PC-9 (cell line): ENCODE results near the gene PUS1. TPM values are rescaled to one million over a fixed set of nuclear protein-coding genes. Genes with fewer than 3 reads are reported as not detected.

Experiments
- BruUV-seq: library from RNA; stranded (reverse); fragments of 400-500 nt; replicated peaks from 2 replicates; lab custom pipeline; 2021; lab: Mats Ljungman, UMichigan
- CTCF ChIA-PET: fragments of 300-600 bp; sonication (Branson Sonifier 250); formaldehyde crosslinking; loops from one replicate; lab custom pipeline; 2022; ENCODE audit warnings: antibody characterized with exemption; lab: Charles Lee
- POLR2A ChIA-PET: fragments of 300-600 bp; sonication (Branson Sonifier 250); formaldehyde crosslinking; loops from one replicate; lab custom pipeline; 2022; ENCODE audit warnings: antibody characterized with exemption; ENCODE audit not compliant: unreplicated experiment; lab: Charles Lee
- DNase-seq, 2 experiments: peaks; one replicate each; pipeline versions ENCODE4 v3.0.0 to v3.0.0-alpha.2; 2015 to 2022; ENCODE audit warnings: mixed read lengths in 1 of 2
- H2AFZ ChIP-seq: fragments of 200-600 bp; sonication (generic); 2 replicates; pipeline ENCODE4 v1.8.1; 2017; ENCODE audit warnings: antibody characterized with exemption
- H3F3A ChIP-seq: fragments of 200-600 bp; sonication (generic); 2 replicates; pipeline ENCODE4 v1.8.1; 2017; ENCODE audit warnings: antibody characterized with exemption, mild to moderate bottlenecking, low read depth; ENCODE audit not compliant: insufficient read depth
- H3K27ac ChIP-seq: fragments of 200-600 bp; sonication (generic); 2 replicates; pipeline ENCODE4 v1.6.1; 2016; ENCODE audit warnings: mixed run types
- H3K27me3 ChIP-seq: fragments of 200-600 bp; sonication (generic); 2 replicates; pipeline ENCODE4 v1.6.1; 2016; ENCODE audit warnings: low read depth, mixed run types; ENCODE audit not compliant: insufficient read depth
- H3K36me3 ChIP-seq: fragments of 200-600 bp; sonication (generic); 2 replicates; pipeline ENCODE4 v1.6.1; 2016; ENCODE audit warnings: low read depth, mixed run types
- H3K4me1 ChIP-seq: fragments of 200-600 bp; sonication (generic); replicated peaks from 2 replicates; pipeline ENCODE4 v1.6.1; 2016; ENCODE audit warnings: mixed run types; ENCODE audit not compliant: insufficient read depth
- H3K4me2 ChIP-seq: fragments of 200-600 bp; sonication (generic); 2 replicates; pipeline ENCODE4 v1.6.1; 2017; ENCODE audit warnings: mixed run types
- H3K4me3 ChIP-seq: fragments of 200-600 bp; sonication (generic); 2 replicates; pipeline ENCODE4 v1.6.1; 2016; ENCODE audit warnings: mixed run types
- H3K79me2 ChIP-seq: fragments of 200-600 bp; sonication (generic); 2 replicates; pipeline ENCODE4 v1.6.1; 2017; ENCODE audit warnings: low read depth, mixed run types
- H3K9me2 ChIP-seq: fragments of 200-600 bp; sonication (generic); 2 replicates; pipeline ENCODE4 v1.8.1; 2017; ENCODE audit warnings: mild to moderate bottlenecking; ENCODE audit not compliant: insufficient read depth
- H3K9me3 ChIP-seq: fragments of 200-600 bp; sonication (generic); 2 replicates; pipeline ENCODE4 v1.8.1; 2016; ENCODE audit warnings: low read depth; ENCODE audit not compliant: insufficient read depth
- H4K20me1 ChIP-seq: fragments of 200-600 bp; sonication (generic); 2 replicates; pipeline ENCODE4 v1.8.1; 2017; ENCODE audit not compliant: insufficient read depth
- EZH2 ChIP-seq: fragments of 200-600 bp; sonication (generic); IDR thresholded peaks from 2 replicates; pipeline ENCODE4 v1.8.0; 2017; ENCODE audit warnings: antibody characterized with exemption, low read depth
- intact Hi-C: fragments of 100-400 bp; cut with micrococcal nuclease; formaldehyde crosslinking; loops from one replicate; pipeline ENCODE4 v1.10.0; 2022; ENCODE audit not compliant: unreplicated experiment
- total RNA-seq: library from RNA; stranded (reverse); gene quantifications from 2 replicates; pipeline ENCODE4 v1.2.3, GENCODE V29; 2021
- TF ChIP-seq, protein P1 (sequence below): fragments of 200-600 bp; sonication (generic); conservative IDR thresholded peaks from 2 replicates; pipeline ENCODE4 v1.6.1; 2017; ENCODE audit warnings: mixed run types, antibody characterized with exemption, mild to moderate bottlenecking, moderate library complexity

The PUS1 gene
- total RNA-seq, 1 experiment from 2014 or later, result 37.0 TPM

DNA sequence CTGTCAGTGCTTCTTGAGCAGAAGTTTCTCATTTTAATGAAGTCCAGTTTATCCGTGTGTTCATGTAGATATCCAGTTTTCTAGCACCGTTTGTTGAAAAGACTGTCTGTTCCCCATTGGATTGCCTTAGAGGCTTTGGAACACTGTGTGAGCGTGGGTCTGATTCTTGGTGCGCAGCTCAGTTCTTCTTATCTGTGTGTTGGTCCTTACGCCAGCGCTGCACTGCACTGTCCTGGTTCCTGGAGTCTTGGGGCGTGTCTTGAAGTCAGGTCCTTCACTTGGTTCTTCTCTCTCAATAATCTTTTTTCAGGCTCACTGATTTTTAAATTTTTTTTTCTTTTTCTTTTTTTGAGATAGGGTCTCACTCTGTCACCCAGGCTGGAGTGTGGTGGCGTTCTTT lies 46.2 kb downstream of the PUS1 start:
- Histone ChIP-seq H3K4me2 (no peak overlapping the region), H3F3A (peaks cover 7% of the 10 kb centered on the region), H3K9me2 (no peaks in the 10 kb centered on the region), H3K4me3 (no peak overlapping the region), H3K27me3 (no peaks in the 10 kb centered on the region), H2AFZ (no peak overlapping the region), H3K27ac (no peak overlapping the region), H3K36me3 (peaks cover 4% of the 10 kb centered on the region; the same call in 1 of the 2 replicates), H3K4me1 (no peaks in the 10 kb centered on the region), H3K79me2 (peaks cover 75% of the 10 kb centered on the region), H4K20me1 (peaks cover 88% of the 10 kb centered on the region), H3K9me3 (no peaks in the 10 kb centered on the region)
- DNase-seq, result no peak
- TF ChIP-seq EZH2, result no peak
- ChIA-PET POLR2A (no interaction called here), CTCF (no interaction called here)
- no TSS peak for BruUV-seq
- intact Hi-C loops, result no loop called here

DNA sequence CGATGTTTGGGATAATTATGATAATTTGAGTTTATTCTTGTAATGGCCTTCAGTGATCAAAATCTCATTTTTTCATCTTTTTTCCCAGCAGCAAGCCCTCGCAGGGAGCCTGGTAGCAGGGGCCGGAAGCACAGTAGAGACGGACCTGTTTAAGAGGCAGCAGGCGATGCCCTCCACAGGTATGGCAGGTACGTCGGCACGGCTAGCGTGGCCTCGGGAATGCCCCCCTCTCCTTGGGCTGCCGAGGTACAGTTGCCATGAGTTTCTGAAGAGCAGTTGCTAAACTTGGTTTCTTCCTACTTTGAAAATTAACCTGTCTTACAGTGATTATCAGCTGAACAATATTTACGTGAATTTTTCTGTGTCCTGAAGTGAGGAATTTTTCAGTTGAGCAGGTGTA lies 50.5 kb downstream of the PUS1 start:
- no peaks in the 10 kb centered on the region for H3K27me3 ChIP-seq
- no peak overlapping the region for H3K4me3 ChIP-seq
- H3K27ac ChIP-seq, result no peak overlapping the region
- intact Hi-C loops, result no loop called here
- CTCF ChIA-PET, result interaction anchor here (0.6 kb wide), 1 partner anchor 128 kb away, joined by 4 read pairs; no protein-coding TSS in a partner anchor
- POLR2A ChIA-PET, result no interaction called here
- TF ChIP-seq, protein P1, sequence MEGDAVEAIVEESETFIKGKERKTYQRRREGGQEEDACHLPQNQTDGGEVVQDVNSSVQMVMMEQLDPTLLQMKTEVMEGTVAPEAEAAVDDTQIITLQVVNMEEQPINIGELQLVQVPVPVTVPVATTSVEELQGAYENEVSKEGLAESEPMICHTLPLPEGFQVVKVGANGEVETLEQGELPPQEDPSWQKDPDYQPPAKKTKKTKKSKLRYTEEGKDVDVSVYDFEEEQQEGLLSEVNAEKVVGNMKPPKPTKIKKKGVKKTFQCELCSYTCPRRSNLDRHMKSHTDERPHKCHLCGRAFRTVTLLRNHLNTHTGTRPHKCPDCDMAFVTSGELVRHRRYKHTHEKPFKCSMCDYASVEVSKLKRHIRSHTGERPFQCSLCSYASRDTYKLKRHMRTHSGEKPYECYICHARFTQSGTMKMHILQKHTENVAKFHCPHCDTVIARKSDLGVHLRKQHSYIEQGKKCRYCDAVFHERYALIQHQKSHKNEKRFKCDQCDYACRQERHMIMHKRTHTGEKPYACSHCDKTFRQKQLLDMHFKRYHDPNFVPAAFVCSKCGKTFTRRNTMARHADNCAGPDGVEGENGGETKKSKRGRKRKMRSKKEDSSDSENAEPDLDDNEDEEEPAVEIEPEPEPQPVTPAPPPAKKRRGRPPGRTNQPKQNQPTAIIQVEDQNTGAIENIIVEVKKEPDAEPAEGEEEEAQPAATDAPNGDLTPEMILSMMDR, result no peak
- TF ChIP-seq EZH2, result no peak
- DNase-seq, result no peak
- H3K4me1 ChIP-seq, result no peaks in the 10 kb centered on the region
- no peaks in the 10 kb centered on the region for H3K9me3 ChIP-seq
- peaks cover 7% of the 10 kb centered on the region for H3F3A ChIP-seq
- H3K4me2 ChIP-seq, result no peak overlapping the region
- 0 out of 2 replicates have a peak, but pooled peaks cover 8% of the 10 kb centered on the region for H3K36me3 ChIP-seq
- no peaks in the 10 kb centered on the region for H3K9me2 ChIP-seq
- BruUV-seq, result no TSS peak
- peaks cover 33% of the 10 kb centered on the region for H3K79me2 ChIP-seq
- peaks cover 46% of the 10 kb centered on the region for H4K20me1 ChIP-seq
- H2AFZ ChIP-seq, result no peak overlapping the region

DNA sequence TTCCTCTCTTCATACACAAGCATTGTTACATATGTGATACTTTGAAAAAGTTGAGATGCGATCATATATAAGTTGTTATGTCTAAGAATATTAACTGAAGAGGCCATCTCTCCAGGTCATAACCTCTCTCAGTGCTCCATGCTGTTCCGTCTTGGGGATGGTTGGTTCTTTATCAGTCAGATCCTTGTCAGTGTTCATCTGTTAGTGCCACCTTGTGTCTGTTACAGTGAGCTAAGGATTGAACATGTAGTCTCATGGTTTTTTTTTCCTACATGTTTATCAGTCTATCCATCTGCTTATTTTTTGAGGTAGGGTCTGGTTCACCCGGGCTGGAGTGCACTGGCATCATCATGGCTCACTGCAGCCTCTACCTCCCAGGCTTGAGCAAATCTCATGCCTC lies 51.2 kb downstream of the PUS1 start:
- intact Hi-C loops, result no loop called here
- BruUV-seq, result no TSS peak
- Histone ChIP-seq H3K4me3 (no peak overlapping the region), H3K27ac (no peak overlapping the region), H3K4me2 (no peak overlapping the region), H3K36me3 (0 out of 2 replicates have a peak, but pooled peaks cover 8% of the 10 kb centered on the region), H3K79me2 (peaks cover 27% of the 10 kb centered on the region), H4K20me1 (peaks cover 39% of the 10 kb centered on the region), H3K27me3 (no peaks in the 10 kb centered on the region), H3K9me2 (no peaks in the 10 kb centered on the region), H3K4me1 (no peaks in the 10 kb centered on the region), H3K9me3 (no peaks in the 10 kb centered on the region), H2AFZ (no peak overlapping the region), H3F3A (peaks cover 7% of the 10 kb centered on the region)
- DNase-seq, result no peak
- no peak for TF ChIP-seq EZH2
- ChIA-PET POLR2A (no interaction called here), CTCF (interaction anchor here (0.6 kb wide), 1 partner anchor 129 kb away, joined by 4 read pairs; no protein-coding TSS in a partner anchor)

GRCh38 chr12:131981388-131981787 lies 52.3 kb downstream of the PUS1 start:
- Histone ChIP-seq H3K9me3 (no peaks in the 10 kb centered on the region), H3K4me2 (no peak overlapping the region), H3K9me2 (no peaks in the 10 kb centered on the region), H3K79me2 (peaks cover 16% of the 10 kb centered on the region), H3K4me1 (no peaks in the 10 kb centered on the region), H4K20me1 (peaks cover 28% of the 10 kb centered on the region), H3K27me3 (no peaks in the 10 kb centered on the region), H2AFZ (no peak overlapping the region), H3F3A (peaks cover 4% of the 10 kb centered on the region), H3K4me3 (no peak overlapping the region), H3K27ac (no peak overlapping the region), H3K36me3 (0 out of 2 replicates have a peak, but pooled peaks cover 9% of the 10 kb centered on the region)
- TF ChIP-seq EZH2, result no peak
- TF ChIP-seq, protein P1, result no peak
- no peak for DNase-seq
- no TSS peak for BruUV-seq
- intact Hi-C loops, result no loop called here
- CTCF ChIA-PET, result no interaction called here
- POLR2A ChIA-PET, result no interaction called here
